HG03565 (cell line): Measurements from ENCODE around the gene SLC16A6.
"Not testable (repeated sequence)": the region's sequence is repeated elsewhere in the genome, so short reads cannot be mapped to it uniquely, and the experiment has no call there.

Source experiments
- ATAC-seq: cut with Tn5 transposase; IDR thresholded peaks from one replicate; pipeline ENCODE4 v1.9.1; 2021; ENCODE audit warnings: mild to moderate bottlenecking, moderate library complexity; ENCODE audit not compliant: unreplicated experiment

SLC16A6 gene

DNA sequence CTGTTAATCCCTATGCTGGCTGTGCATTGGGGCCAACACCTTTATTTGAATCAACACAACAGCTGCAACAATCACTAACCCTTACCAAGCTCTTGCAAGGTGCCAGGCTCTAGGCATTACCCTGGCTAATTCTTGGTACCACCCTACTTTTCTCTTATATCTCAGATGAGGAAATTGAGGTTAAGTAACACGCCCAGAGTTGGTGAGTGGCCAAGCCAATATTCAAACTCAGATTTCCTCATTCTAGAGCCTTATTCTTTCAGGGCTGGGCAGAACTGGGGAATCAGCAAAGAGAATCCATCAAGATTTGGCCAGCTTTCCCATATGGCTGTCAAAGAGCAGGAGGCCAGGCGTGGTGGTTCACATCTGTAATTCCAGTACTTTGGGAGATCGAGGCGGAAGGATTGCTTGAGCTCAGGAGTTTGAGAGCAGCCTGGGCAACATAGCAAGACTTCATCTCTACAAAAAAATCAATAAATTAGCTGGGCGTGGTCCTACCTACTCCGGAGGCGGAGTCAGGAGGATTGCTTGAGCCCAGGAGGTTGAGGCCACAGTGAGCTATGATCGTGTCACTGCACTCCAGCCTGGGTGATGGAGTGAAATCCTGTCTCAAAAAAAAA lies 24.1 kb upstream of the SLC16A6 start:
- no peak for ATAC-seq

DNA sequence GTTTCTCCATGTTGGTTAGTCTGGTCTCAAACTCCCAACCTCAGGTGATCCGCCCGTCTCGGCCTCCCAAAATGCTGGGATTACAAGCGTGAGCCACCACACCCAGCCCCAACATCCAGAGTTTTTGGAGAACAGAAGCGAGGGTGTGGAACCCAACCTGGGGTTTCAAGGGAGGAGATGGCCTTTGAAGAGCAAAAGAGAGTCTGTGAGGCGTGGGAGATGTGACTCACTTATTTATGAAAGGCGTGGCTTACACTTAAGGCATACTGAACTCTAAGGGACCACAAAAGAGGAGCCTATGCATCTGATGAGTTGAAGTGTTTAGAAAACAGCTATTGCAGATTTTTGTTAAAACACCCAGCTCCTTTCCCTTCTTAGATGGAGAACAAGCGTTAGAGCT lies 19.2 kb upstream of the SLC16A6 start:
- no peak for ATAC-seq

DNA sequence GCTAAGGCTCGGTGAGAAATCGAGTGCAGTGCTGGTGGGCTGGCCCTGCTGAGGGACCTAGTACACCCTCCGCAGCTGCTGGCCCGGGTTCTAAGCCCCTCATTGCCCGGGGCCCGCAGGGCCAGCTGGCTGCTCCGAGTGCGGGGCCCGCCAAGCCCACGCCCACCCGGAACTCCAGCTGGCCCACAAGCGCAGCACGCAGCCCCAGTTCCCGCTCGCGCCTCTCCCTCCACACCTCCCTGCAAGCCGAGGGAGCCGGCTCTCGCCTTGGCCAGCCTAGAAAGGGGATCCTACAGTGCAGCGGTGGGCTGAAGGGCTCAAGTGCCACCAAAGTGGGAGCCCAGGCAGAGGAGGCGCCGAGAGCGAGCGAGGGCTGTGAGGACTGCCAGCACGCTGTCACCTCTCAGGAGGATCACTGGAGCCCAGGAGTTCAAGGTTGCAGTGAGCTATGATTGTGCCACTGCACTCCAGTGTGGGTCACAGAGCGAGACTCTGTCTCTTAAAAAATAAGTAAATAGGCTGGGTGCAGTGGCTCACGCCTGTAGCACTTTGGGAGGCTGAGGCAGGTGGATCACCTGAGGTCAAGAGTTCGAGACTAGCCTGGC lies 18.2 kb upstream of the SLC16A6 start:
- not testable (repeated sequence) for ATAC-seq

DNA sequence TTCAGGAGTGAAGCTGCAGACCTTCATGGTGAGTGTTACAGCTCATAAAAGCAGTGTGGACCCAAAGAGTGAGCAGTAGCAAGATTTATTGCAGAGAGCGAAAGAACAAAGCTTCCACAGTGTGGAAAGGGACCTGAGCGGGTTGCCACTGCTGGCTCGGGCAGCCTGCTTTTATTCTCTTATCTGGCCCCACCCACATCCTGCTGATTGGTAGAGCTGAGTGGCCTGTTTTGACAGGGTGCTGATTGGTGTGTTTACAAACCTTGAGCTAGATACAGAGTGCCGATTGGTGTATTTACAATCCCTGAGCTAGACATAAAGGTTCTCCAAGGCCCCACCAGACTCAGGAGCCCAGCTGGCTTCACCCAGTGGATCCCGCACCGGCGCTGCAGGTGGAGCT lies 17.6 kb upstream of the SLC16A6 start:
- not testable (repeated sequence) for ATAC-seq

DNA sequence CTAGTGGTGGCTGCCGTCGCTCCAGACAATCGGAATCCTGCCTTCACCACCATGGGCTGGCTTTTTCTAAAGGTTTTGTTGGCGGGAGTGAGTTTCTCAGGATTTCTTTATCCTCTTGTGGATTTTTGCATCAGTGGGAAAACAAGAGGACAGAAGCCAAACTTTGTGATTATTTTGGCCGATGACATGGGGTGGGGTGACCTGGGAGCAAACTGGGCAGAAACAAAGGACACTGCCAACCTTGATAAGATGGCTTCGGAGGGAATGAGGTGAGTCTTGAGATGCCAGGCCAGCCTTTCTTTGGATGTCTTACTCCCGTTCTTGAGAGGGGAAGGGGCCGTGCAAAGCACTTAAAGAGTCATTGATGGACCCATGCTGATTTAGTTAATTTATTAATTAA lies 16.5 kb upstream of the SLC16A6 start:
- no peak for ATAC-seq

DNA sequence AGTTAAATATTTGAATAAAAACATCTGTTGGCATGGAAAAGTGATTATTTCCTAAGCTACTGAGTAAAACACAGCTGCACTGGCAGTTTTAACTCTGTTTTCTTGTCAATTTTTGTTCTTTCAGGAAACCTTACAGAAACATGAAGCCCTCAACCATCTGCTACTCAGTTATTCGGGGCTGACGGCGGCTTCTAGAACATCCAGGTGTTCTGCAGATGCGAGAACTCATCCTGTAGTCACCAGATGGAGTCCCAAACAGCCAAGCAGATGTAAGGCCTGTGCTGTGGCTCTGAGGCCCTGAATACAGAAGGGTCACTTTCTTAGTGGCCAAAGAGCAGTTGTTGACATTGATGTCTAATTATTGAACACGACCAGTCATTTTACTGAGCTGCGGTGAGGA lies 15.9 kb upstream of the SLC16A6 start:
- ATAC-seq, result no peak

DNA sequence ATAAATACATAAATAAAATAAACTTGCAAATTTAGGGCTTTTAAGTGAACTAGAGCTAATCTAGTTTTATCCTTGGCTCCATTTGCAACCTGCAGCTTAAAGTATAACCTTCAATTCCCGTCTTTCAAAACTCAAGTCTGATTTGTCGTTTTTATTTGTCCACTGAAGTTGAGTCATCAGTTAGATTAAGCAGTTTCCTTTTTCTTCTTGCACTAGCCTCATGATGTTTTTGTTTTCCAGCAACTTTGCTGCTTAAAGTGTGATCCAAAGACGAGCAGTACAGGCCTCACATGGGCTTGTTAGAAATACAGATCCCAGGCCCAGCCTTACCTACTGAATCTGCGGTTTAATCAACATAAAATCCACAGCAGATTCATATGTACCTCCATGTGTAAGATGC lies 14.2 kb upstream of the SLC16A6 start:
- ATAC-seq, result no peak

DNA sequence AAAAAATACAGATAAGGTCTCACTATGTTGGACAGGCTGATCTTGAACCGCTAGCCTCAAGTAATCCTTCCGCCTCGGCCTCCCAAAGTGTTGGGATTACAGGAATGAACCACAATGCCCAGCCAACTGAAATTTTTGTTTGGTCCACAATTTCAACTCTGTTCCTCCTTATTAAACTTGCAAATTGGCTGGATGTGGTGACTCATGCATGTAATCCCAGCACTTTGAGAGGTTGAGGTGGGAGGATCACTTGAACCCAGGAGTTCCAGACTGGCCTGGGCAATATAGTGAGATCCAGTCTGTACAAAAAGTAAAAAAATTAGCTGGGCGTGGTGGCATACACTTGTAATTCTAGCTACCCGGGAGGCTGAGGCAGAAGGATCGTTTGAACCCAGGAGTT lies 13.8 kb upstream of the SLC16A6 start:
- no peak for ATAC-seq

DNA sequence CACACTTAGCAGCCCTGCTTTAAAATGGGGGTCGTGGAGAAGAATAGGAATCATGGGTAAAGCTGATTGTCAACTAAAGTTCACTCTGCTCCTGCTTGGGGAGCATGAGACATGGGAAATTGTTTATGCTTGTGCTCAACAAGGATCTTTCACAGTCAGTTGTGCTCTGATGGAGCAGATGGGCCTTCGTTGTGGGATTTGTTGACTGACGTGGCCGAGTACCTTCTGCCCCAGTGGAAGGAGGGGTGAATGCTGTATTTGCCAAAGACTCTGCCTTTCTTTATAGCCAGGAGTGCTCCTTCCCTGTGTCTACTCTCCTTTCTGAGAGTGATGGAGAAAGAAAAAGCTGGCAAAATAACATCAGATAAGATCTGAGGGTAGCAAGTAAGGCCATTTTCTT lies 11.7 kb upstream of the SLC16A6 start:
- no peak for ATAC-seq

DNA sequence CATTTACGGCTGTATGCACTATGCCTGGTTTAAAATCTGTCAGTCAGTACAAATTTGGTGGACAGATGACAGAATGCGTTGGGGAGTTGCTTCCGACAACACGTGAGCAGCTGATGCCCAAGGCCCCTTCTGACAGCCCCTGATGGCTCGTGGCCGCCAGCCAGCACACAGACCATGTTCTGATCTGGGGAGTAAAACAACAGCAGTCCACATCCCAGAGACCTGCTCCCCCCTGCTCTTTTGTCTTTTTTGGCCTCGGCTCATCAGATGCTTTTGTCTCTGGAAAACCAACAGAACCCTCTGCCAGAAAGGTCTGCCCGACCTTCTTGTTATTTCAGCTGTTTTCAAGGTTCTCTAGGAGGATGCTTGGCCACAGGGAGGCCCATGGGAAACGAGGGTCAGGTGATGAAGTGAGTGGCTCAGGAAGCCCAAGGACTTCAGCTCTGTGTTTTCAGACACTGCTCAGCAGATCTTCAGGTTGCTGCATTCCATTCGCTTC lies 11.2 kb upstream of the SLC16A6 start:
- ATAC-seq, result no peak

DNA sequence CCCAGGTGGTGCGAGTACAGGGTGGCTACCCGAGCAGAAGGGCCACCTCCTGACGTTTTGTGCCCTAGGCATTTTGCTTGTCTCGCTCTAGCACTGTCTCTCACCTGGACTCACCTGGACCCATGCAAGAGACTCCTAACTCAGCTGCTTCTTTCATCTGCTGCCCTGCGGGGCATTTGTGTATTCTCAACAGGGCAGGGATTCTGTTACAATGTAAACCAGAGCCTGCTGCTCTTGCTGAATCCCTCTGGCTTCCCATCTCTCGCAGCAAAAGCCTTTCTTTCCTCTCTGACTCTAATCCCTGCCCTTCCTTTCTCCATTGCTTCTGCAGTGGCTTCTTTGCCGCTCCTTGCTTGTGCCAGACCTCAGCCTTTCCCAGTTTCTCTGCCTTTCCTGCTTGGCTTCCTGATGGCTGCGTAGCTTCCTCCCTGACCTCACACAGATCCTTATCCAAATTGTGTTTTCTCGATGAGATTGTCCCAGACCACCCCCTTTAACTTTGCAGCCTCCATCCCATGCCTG lies 10.6 kb upstream of the SLC16A6 start:
- no peak for ATAC-seq

DNA sequence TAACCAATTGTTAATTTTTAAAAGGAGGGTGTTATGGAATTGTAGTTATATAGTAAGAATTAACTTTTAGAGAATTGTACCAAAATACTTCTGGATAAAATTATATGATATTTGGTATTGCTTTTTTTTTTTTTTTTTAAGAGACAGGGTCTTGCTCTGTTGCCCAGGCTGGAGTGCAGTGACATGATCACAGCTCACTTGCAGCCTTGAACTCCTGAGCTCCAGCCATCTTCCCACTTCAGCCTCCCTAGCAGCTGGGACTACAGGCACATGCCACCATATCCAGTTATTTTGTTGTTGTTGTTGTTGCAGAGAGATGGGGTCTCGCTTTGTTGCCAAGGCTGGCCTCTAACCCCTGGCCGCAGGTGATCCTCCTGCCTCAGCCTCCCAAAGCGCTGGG lies 8.9 kb upstream of the SLC16A6 start:
- no peak for ATAC-seq

DNA sequence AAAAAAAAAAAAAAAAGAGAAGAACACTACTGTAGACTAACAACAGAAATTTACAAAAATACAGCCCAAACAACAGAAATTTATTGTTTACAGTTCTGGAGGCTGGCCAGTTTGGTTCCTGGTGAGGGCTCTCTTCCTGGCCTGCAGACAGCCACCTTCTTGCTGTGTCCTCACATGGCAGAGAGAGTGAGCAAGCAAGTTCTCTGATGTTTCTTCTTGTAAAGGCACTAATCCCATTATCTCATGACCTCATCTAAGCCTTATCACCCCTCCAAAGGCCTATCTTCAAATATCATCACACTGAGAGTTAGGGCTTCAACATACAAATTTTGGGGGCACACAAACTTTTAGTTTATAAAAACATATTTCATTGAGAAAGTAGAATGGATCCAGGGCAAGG lies 7.7 kb upstream of the SLC16A6 start:
- ATAC-seq, result no peak

DNA sequence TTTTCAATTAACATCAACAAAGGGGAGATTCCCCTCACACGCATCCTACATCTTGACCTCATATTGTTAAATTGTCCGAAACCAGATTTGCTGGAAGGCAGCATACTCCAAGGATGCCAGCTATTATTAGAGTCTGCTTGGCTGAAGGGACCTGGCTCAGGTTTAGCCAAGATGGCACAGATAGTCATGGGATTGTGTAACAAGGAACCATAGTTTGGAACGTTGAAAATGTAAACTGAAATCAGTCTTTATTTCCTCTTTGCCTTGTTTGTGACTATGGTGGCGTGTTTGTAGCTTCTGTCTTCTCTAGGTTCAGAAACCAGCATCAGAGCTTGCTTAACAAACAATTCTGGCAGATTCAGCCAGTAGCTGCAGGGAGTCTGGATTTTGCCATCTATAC lies 6.3 kb upstream of the SLC16A6 start:
- ATAC-seq, result no peak

DNA sequence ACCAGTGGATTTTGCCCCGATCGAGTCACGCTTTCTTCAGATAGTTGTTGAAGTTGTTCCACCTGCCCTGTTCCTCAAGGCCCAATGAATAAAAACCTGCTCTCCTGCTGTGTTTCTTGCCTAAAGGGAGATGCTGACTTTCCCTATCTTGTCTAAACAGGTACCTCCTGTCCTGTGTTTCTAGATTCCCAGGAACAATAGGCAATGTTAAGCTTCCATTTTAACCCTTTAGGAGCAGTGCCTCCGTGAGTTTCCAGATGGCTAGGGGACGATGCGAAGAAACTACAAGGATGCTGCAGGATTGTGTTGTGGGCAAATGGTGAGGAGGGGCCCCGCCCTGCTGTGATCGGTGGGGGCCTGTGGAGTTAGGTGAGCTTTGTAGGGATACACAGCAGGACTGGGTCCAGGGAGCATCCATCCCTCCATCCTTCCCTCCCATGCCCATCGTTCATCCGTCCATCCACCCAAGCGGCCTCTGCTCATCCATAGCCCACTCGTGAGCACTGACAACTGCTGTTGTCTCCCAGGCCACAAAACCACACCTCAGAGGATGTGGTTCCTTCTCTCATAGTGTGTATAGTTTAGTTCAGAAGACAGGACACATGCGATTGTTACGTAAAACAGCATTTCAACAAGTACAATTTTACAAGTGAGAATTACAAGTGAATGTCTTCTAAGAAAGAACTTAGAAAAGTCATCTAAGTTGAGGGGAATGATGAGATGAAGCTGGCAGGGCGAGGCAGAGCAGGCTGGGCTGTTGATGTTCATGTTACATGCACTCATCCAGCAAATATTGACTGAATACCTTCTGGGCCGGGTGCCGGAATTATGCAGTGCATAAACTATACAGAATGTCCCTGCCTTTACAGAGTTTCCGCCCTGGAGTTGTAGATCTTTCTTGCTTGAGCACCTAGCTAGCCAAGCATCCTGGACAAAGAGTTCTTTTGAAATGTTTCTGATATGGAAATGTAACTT lies 5.6 kb upstream of the SLC16A6 start:
- no peak for ATAC-seq

DNA sequence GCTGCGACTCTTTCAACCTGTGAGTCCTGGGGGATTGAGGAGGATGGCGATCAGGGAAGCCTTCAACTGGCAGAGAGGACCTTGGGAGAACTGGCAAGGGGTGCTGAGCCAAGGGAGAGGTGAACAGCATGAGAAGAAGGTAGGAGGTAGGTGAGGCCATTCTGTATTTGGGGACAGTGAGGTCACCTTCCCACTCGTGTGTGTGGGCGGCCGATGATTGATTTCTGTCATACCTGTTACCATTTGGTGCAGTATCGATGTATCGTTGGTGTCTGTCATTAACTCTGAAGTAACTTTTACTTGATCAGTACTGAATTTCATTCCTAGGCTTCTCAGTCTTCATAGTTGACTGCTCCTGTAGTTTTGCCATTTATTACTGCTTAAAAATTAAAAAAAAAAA lies 4.2 kb upstream of the SLC16A6 start:
- no peak for ATAC-seq

DNA sequence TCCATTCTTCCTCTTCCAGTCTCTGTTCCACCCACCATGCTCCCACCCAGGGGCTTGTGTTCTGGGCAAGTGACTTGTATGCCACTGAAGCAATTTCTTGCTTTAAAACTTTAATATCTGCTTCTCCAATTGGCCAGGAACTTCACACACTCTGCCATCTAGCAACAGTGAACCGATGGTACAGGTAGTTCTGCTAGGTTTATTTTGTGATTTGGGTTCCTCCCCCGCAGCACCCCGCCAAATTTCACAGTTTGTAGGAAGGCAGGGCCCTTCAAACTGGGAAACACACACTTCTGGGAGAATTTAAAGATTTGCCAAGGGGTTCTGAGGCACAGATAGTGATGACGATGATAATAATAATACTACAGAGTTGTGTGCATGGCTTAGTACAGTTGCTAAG lies 3.7 kb upstream of the SLC16A6 start:
- no peak for ATAC-seq

DNA sequence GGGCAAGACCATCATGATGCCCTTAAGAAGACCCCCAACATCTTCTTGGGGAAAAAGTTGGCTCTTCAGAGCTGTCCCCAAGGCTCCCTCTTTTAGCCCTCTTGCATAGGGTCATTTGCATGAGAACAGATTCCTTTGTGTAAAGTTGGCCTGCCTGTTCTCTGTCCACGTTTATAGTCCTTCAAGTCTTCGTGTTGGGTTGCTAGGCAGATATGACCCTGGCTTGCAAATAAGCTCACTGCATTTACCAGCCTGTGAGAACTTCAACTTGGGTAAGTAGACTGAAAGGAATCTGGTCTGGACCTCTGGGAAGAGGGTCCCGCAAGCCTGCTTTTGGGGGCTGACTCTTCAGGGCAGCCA lies 3.2 kb upstream of the SLC16A6 start:
- ATAC-seq, result no peak

DNA sequence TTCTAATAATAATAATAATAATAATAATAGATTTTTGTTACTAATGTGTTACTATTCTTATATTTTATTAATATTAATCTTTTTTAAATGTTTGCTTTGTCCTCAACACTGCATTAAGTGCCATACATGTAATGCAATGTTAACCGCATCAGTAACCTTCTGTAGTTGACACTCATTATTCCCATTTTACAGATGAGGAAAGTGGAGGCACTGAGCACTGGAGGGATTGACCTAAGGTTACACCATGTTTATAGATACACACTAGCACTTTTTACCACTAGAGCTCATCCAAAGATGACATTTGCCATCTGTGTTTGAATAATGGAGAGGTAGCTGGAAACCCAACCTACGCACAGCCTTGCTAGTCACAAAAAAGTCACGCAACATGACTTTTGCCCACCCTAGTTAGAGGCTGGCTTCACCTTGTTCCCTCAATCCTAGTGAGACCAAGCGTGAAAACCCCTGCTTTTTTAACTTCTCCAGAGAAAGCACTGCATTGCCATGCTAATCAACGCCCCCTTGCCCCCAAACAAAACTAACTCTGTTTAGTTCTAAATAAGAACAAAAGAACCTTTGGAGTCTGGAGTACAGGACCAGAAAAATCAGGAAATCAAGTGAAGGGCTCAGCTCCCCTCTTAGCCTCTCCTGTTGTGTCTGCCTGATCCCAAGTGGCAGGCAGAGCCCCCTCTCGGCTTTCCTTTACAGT lies 2.7 kb upstream of the SLC16A6 start:
- ATAC-seq, result no peak

DNA sequence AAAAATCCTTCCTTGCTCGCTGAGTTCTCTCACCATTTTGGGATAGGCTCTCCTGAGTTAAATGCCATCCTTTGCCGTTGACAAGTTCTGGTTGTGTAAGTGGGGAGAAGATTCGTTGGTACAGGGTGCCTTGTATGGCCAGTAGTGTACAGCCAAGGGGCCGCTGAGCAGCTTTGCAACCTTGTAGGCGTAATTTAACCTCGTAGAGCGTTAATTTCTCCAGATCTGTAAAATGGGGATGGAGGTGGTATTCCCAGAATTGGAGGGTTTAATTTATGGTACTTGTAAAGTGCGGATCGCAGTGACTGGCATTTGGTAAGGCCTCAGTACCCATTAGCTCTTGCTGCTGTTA lies 1.7 kb upstream of the SLC16A6 start:
- ATAC-seq, result no peak
